RWPE1 (cell line): Measurements from ENCODE around the gene ZNF281.

ENCODE experiments used
- CTCF ChIA-PET: fragments of 350-600 bp; sonication (Branson Sonifier 250); formaldehyde crosslinking; extraction: SDS; loops from one replicate; lab custom pipeline; 2021; lab: Yijun Ruan, JAX
- POLR2A ChIA-PET: fragments of 400-600 bp; formaldehyde crosslinking; extraction: SDS; loops from one replicate; lab custom pipeline; 2020; ENCODE audit warnings: antibody characterized with exemption; ENCODE audit not compliant: low non-redundant PET; lab: Yijun Ruan, JAX
- DNase-seq: peaks from one replicate; pipeline ENCODE4 v3.0.0; 2012; ENCODE audit warnings: low spot score
- H3K27ac ChIP-seq: fragments of 450-650 bp; 2 replicates; pipeline ENCODE4 v1.5.1; 2017
- CTCF ChIP-seq: fragments of 450-650 bp; conservative IDR thresholded peaks from 2 replicates; pipeline ENCODE4 v1.5.1; 2017; ENCODE audit warnings: low read depth, mild to moderate bottlenecking

ZNF281 gene

DNA sequence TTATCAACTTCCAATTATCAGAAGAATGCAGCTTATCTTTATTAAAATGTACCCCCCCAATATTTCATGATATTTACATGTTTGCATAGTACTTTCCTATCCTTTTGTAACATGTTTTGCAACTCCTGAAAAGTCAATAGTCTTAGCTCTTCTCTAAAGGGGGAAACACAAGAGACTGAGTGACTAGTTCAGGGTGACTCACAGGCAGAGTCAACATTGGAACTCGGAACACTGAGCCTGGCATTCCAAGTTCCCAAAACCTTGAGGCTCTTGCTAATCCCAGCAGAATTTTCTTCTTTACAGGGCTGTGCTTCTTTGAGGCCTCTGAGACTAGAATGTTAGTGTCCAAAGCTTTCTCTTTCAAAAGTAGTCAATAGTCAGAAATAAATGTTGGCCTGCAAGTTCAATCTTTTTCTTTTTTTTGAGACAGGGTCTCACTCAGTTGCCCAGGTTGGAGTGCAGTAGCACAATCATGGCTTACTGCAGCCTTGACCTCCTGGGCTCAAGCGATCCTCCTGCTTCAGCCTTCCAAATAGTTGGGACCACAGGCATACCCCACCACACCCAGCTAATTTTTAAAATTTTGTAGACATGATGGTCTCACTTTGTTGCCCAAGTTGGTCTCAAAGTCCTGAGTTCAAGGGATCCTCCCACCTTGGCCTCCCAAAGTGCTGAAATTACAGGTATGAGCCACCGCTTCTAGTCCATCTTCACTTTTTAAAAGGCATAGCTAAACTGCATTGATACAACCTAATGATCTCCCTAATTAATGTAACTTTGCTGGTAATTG lies 37.5 kb downstream of the ZNF281 start:
- ChIA-PET POLR2A (interaction anchor here (0.6 kb wide), 1 partner anchor 10 kb away, joined by 8 read pairs; no protein-coding TSS in a partner anchor), CTCF (interaction anchor here (0.6 kb wide), 1 partner anchor 112 kb away, joined by 3 read pairs; no protein-coding TSS in a partner anchor)
- H3K27ac ChIP-seq: peak overlapping the region; percentile 69
- peak; percentile 87 for DNase-seq
- no peak for TF ChIP-seq CTCF

DNA sequence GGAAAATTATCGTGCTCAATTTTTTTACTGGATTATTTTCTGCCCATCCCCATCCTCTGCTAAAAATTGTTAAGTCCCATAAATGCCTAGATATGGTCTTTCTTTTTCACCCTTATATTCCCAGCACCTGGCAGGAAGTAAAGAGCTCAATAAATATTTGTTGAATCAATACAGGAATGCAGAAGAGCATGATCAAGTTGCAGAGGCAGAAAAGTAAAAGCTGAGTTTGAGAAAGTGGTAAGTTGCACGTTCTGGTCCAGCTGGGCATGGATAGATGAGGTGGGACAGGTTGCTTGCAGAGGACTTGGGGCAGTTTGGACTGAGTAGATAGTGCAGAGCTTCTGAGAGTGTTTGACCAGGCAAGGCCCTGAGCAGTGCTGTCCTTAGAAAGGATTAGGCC lies 40.1 kb downstream of the ZNF281 start:
- DNase-seq: no peak
- no peak for TF ChIP-seq CTCF
- ChIA-PET CTCF (interaction anchor here (0.6 to 0.8 kb wide), 2 partner anchors 9 to 478 kb away, joined by 3 to 4 read pairs; no protein-coding TSS in a partner anchor), POLR2A (no interaction called here)
- H3K27ac ChIP-seq: no peak overlapping the region

GRCh38 chr1:200369131-200369530 lies 40.7 kb downstream of the ZNF281 start:
- ChIA-PET CTCF (interaction anchor here (1.4 kb wide), 1 partner anchor 9 kb away, joined by 3 read pairs; no protein-coding TSS in a partner anchor), POLR2A (no interaction called here)
- no peak for DNase-seq
- no peak overlapping the region for H3K27ac ChIP-seq
- TF ChIP-seq CTCF: no peak

DNA sequence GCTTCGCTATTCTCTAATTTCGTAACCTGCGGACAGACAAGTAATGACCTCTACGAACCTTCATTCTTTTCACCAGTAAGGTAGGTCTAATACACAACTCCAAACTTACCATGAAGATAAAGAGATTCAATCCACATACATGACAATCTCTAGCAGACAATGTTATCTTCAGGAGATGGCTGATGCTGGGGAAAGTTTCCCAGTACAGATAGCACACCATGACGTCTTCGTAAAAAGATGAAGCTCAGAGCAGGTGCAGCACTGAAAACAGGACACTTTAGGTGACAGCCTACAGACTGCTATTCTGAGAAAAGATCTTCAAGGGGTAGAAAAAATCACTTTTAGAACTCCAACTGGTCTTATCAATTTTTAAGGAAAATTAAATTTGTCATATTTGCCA lies 41.3 kb downstream of the ZNF281 start:
- POLR2A ChIA-PET: no interaction called here
- DNase-seq: no peak
- CTCF ChIA-PET: interaction anchor here (1.4 kb wide), 1 partner anchor 10 kb away, joined by 3 read pairs; no protein-coding TSS in a partner anchor
- H3K27ac ChIP-seq: no peak overlapping the region
- no peak for TF ChIP-seq CTCF

GRCh38 chr1:200367841-200368534 lies 41.8 kb downstream of the ZNF281 start:
- no peak overlapping the region; the same call in 1 of the 2 replicates for H3K27ac ChIP-seq
- ChIA-PET POLR2A (no interaction called here), CTCF (interaction anchor here (1.4 kb wide), 1 partner anchor 10 kb away, joined by 3 read pairs; no protein-coding TSS in a partner anchor)
- no peak for TF ChIP-seq CTCF
- DNase-seq: no peak

DNA sequence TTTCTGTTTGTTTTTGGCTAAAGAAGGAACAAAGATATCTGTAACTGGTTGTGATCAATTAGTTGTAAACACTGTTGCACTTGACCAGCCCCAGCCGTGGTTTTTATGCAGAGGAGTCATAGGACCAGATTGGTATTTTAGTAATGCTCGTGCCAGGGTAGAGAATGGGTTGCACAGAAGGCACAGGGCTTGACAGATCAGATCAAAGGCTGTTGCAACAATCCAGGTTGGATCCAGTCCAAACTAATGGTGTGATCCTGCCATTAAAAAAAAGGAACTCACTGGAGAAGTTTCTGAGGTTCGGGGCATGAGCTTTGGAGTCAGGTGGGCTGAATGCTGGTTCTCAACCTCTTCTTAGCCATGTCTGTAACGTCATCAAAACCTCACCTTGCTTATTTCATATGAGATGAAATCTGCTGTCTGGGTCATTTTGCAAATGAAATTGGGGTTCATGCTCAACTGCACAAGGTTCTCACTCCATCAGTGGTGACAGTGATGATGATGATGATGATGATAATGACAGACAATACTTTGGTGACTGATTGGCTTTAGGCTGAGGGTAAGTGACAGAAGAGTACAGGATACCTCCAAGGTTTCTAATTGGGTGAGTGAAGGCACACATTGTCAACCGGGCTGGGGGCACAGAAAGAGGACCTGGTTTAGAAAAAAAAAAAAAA lies 43.1 kb downstream of the ZNF281 start:
- DNase-seq: no peak
- no peak overlapping the region for H3K27ac ChIP-seq
- TF ChIP-seq CTCF: no peak
- CTCF ChIA-PET: interaction anchor here (0.6 to 0.8 kb wide), 2 partner anchors 213 to 721 kb away, joined by 3 read pairs; no protein-coding TSS in a partner anchor
- POLR2A ChIA-PET: no interaction called here
